Measurements from ENCODE around the gene MT1G. TPM values are rescaled to one million over a fixed set of nuclear protein-coding genes. Genes with fewer than 3 reads are reported as not detected.

MT1G gene
- total RNA-seq, 1 donor from 2014 or later, result 36.6 TPM

DNA sequence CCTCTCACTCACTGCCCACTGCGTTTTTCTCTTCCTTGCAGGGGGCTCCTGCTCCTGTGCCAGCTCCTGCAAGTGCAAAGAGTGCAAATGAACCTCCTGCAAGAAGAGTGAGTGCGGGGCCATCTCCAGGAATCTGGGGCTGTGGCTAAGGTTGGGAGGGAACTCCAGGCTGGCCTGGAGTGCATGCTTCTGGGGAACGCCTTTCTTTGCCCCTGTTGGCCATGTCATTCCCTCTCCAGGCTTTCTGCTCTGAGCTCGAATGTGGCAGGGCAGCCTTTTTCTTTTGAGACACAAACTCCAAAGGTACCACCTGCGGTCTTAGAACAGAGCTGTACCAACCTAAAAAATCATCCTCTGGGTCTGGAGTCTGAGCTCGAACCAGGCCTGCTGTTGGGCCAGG is 49.7 kb downstream of the MT1G start:
- TF ChIP-seq, protein P1, sequence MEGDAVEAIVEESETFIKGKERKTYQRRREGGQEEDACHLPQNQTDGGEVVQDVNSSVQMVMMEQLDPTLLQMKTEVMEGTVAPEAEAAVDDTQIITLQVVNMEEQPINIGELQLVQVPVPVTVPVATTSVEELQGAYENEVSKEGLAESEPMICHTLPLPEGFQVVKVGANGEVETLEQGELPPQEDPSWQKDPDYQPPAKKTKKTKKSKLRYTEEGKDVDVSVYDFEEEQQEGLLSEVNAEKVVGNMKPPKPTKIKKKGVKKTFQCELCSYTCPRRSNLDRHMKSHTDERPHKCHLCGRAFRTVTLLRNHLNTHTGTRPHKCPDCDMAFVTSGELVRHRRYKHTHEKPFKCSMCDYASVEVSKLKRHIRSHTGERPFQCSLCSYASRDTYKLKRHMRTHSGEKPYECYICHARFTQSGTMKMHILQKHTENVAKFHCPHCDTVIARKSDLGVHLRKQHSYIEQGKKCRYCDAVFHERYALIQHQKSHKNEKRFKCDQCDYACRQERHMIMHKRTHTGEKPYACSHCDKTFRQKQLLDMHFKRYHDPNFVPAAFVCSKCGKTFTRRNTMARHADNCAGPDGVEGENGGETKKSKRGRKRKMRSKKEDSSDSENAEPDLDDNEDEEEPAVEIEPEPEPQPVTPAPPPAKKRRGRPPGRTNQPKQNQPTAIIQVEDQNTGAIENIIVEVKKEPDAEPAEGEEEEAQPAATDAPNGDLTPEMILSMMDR (IDR thresholded peaks at IDR 0.05), result no peak
- Histone ChIP-seq H3K27me3 (no peaks in the 10 kb centered on the region), H3K4me3 (no peak overlapping the region), H3K4me1 (peaks cover 0 to 7% of the 10 kb centered on the region in 2 donors), H3K36me3 (no peaks in the 10 kb centered on the region), H3K9me3 (no peaks in the 10 kb centered on the region), H3K27ac (no peak overlapping the region)
- intact Hi-C loops (cut with DNase I), result no loop called here
- DNase-seq (ENCODE audit: low spot score in 2 of 2), result no peak

- peaks cover 0 to 7% of the 10 kb centered on the region in 2 donors for H3K4me1 ChIP-seq
- peak overlapping the region; percentile 40 to 55 for H3K4me3 ChIP-seq
- DNase-seq (ENCODE audit: low spot score in 2 of 2), result peak in 1 of 2 donors; percentile 86
- no peaks in the 10 kb centered on the region for H3K27me3 ChIP-seq
- H3K27ac ChIP-seq, result peak overlapping the region; percentile 44 to 58
- TF ChIP-seq, protein P1 (IDR thresholded peaks at IDR 0.05), result no peak
- intact Hi-C loops (cut with DNase I), result no loop called here
- no peaks in the 10 kb centered on the region for H3K9me3 ChIP-seq
- H3K36me3 ChIP-seq, result no peaks in the 10 kb centered on the region
Measured at GRCh38 chr16:56617212-56618085, 50.4 kb downstream of the MT1G start.

Other genes with a start within 250 kb of the MT1G start
- gene AMFR, start 242.5 kb downstream of the MT1G start, total RNA-seq, result 112 TPM
- gene NUDT21, start 216.7 kb downstream of the MT1G start, total RNA-seq, result 5.3 TPM
- 21.9 TPM for gene OGFOD1, start 216.5 kb downstream of the MT1G start, total RNA-seq
- 29.4 TPM for gene BBS2, start 148.0 kb downstream of the MT1G start, total RNA-seq
- not detected for gene MT4, start 103.0 kb downstream of the MT1G start, total RNA-seq
- not detected for gene MT3, start 78.5 kb downstream of the MT1G start, total RNA-seq
- gene MT2A, start 59.5 kb downstream of the MT1G start, total RNA-seq, result 602 TPM
- gene MT1E, start 42.3 kb downstream of the MT1G start, total RNA-seq, result 456 TPM
- 105 TPM for gene MT1M, start 35.4 kb downstream of the MT1G start, total RNA-seq
- gene MT1A, start 29.4 kb downstream of the MT1G start, total RNA-seq, result 183 TPM
- not detected for gene MT1B, start 16.2 kb downstream of the MT1G start, total RNA-seq
- gene MT1F, start 10.1 kb downstream of the MT1G start, total RNA-seq, result 9.8 TPM
- gene MT1H, start 1.7 kb upstream of the MT1G start, total RNA-seq, result not detected
- 2,291 TPM for gene MT1X, start 14.4 kb upstream of the MT1G start, total RNA-seq
- gene NUP93, start 62.1 kb upstream of the MT1G start, total RNA-seq, result 419 TPM
- not detected for gene SLC12A3, start 197.1 kb upstream of the MT1G start, total RNA-seq